H1 (cell line): Measurements from ENCODE around the gene HLA-DRB1. TPM values are rescaled to one million over a fixed set of nuclear protein-coding genes. Genes with fewer than 3 reads are reported as not detected.

Source experiments
- CTCF ChIA-PET: fragments of 300-600 bp; sonication (Branson Sonifier 250); formaldehyde crosslinking; loops from one replicate; lab custom pipeline; 2021; ENCODE audit not compliant: partially characterized antibody; lab: Charles Lee
- POLR2A ChIA-PET: fragments of 300-600 bp; sonication (Branson Sonifier 250); formaldehyde crosslinking; loops from one replicate; lab custom pipeline; 2021; ENCODE audit warnings: inconsistent platforms; ENCODE audit not compliant: partially characterized antibody; lab: Charles Lee
- DNase-seq, 2 experiments: peaks; one replicate each; pipeline versions ENCODE4 v3.0.0 to v3.0.0-alpha.2; 2010 to 2022; ENCODE audit warnings: low spot score in 2 of 2, low read depth in 1 of 2, mixed read lengths in 1 of 2
- FAIRE-seq: peaks from 2 replicates; lab custom pipeline; 2011; peaks lifted over from hg19 to GRCh38; lab: Jason Lieb, UNC
- H2AFZ ChIP-seq: 2 replicates; pipeline ENCODE4 v1.8.1; 2012; ENCODE audit warnings: low read length, inconsistent platforms
- H2AK5ac ChIP-seq: 2 replicates; pipeline ENCODE4 v1.6.1; 2013; ENCODE audit warnings: low read depth, low read length
- H2BK120ac ChIP-seq: replicated peaks from 2 replicates; pipeline ENCODE3; 2013; ENCODE audit warnings: low read depth, low read length, inconsistent platforms
- H2BK12ac ChIP-seq: 2 replicates; pipeline ENCODE4 v1.6.1; 2013; ENCODE audit warnings: low read depth, low read length
- H2BK15ac ChIP-seq: 2 replicates; pipeline ENCODE4 v1.6.1; 2013; ENCODE audit warnings: low read length
- H2BK20ac ChIP-seq: 2 replicates; pipeline ENCODE4 v1.6.1; 2013; ENCODE audit warnings: low read length
- H2BK5ac ChIP-seq: 2 replicates; pipeline ENCODE4 v1.6.1; 2013; ENCODE audit warnings: low read depth, low read length
- H3K14ac ChIP-seq: 2 replicates; pipeline ENCODE4 v1.6.1; 2013; ENCODE audit warnings: inconsistent platforms; ENCODE audit not compliant: insufficient read length
- H3K18ac ChIP-seq: 2 replicates; pipeline ENCODE4 v1.6.1; 2013; ENCODE audit warnings: low read length; ENCODE audit errors: extremely low read depth
- H3K23ac ChIP-seq: 2 replicates; pipeline ENCODE4 v1.6.1; 2013; ENCODE audit warnings: inconsistent platforms; ENCODE audit not compliant: insufficient read length
- H3K23me2 ChIP-seq: 2 replicates; pipeline ENCODE4 v1.6.1; 2013; ENCODE audit warnings: low read depth, low read length
- H3K27ac ChIP-seq: 2 replicates; pipeline ENCODE4 v1.6.1; 2011; ENCODE audit warnings: low read depth, low read length, inconsistent platforms
- H3K27me3 ChIP-seq, 4 experiments: replicated peaks in 1 of 4; 1 replicate in 1 of 4; 2 replicates in 3 of 4; pipeline versions ENCODE4 v1.6.1 to v1.8.1; 2011 to 2013; ENCODE audit warnings: low read length in 3 of 4, mild to moderate bottlenecking in 3 of 4, inconsistent platforms in 2 of 4, mixed read lengths in 2 of 4, moderate library complexity in 1 of 4; ENCODE audit not compliant: control insufficient read depth in 3 of 4, insufficient read depth in 3 of 4; ENCODE audit errors: extremely low read depth in 1 of 4
- H3K36me3 ChIP-seq, 4 experiments: 2 replicates each; pipeline versions ENCODE4 v1.6.1 to v1.8.1; 2011 to 2013; ENCODE audit warnings: mild to moderate bottlenecking in 4 of 4, low read length in 3 of 4, moderate library complexity in 2 of 4, control low read depth in 1 of 4, inconsistent platforms in 1 of 4; ENCODE audit not compliant: insufficient read depth in 4 of 4, control insufficient read depth in 2 of 4
- H3K4ac ChIP-seq: replicated peaks from 2 replicates; pipeline ENCODE3; 2013; ENCODE audit warnings: low read length, low read depth, mixed read lengths, inconsistent platforms; ENCODE audit not compliant: insufficient read length
- H3K4me1 ChIP-seq, 4 experiments: replicated peaks in 1 of 4; 1 replicate in 1 of 4; 2 replicates in 3 of 4; pipeline versions ENCODE4 v1.6.1 to v1.8.1; 2011 to 2013; ENCODE audit warnings: low read length in 3 of 4, inconsistent platforms in 2 of 4, mixed read lengths in 1 of 4; ENCODE audit not compliant: insufficient read depth in 4 of 4, control insufficient read depth in 3 of 4
- H3K4me2 ChIP-seq, 2 experiments: 2 replicates each; pipeline versions ENCODE4 v1.6.1 to v1.8.1; 2011 to 2013; ENCODE audit warnings: low read depth in 2 of 2, low read length in 2 of 2, control low read depth in 1 of 2, inconsistent platforms in 1 of 2, mild to moderate bottlenecking in 1 of 2; ENCODE audit not compliant: insufficient read depth in 1 of 2
- H3K4me3 ChIP-seq, 4 experiments: fragments of 200-600, 300-600 bp in 1 of 4; sonication (generic), shearing (Covaris generic), sonication (Bioruptor Twin) in 1 of 4; 2 replicates each; pipeline versions ENCODE4 v1.5.1 to v1.8.1; 2011 to 2016; ENCODE audit warnings: low read length in 4 of 4, low read depth in 3 of 4, control low read depth in 2 of 4, inconsistent platforms in 2 of 4, mild to moderate bottlenecking in 2 of 4, mixed read lengths in 1 of 4, moderate library complexity in 1 of 4; ENCODE audit not compliant: insufficient read depth in 2 of 4; ENCODE audit errors: extremely low read depth in 1 of 4
- H3K56ac ChIP-seq: replicated peaks from 2 replicates; pipeline ENCODE3; 2013; ENCODE audit warnings: low read depth, mild to moderate bottlenecking, mixed read lengths, low read length, inconsistent platforms; ENCODE audit not compliant: insufficient read length
- H3K79me1 ChIP-seq: 2 replicates; pipeline ENCODE4 v1.6.1; 2013; ENCODE audit warnings: low read depth, low read length, control low read depth
- H3K79me2 ChIP-seq, 2 experiments: 2 replicates each; pipeline versions ENCODE4 v1.6.1 to v1.8.1; 2012 to 2013; ENCODE audit warnings: low read length in 2 of 2, mild to moderate bottlenecking in 2 of 2, inconsistent platforms in 1 of 2; ENCODE audit not compliant: insufficient read depth in 2 of 2, control insufficient read depth in 1 of 2
- H3K9ac ChIP-seq, 4 experiments: replicated peaks in 1 of 4; 1 replicate in 1 of 4; 2 replicates in 3 of 4; pipeline versions ENCODE4 v1.6.1 to v1.8.1; 2011 to 2013; ENCODE audit warnings: low read depth in 3 of 4, low read length in 3 of 4, control low read depth in 2 of 4, mild to moderate bottlenecking in 2 of 4, moderate library complexity in 2 of 4, inconsistent platforms in 1 of 4; ENCODE audit errors: extremely low read depth in 1 of 4
- H3K9me3 ChIP-seq, 2 experiments: 2 replicates each; pipeline versions ENCODE4 v1.6.1 to v1.8.1; 2012 to 2013; ENCODE audit warnings: mild to moderate bottlenecking in 2 of 2, moderate library complexity in 2 of 2, control low read depth in 1 of 2, inconsistent platforms in 1 of 2, low read depth in 1 of 2, low read length in 1 of 2, mixed read lengths in 1 of 2; ENCODE audit not compliant: insufficient read depth in 2 of 2
- H4K20me1 ChIP-seq, 2 experiments: replicated peaks in 1 of 2; 2 replicates each; pipeline versions ENCODE3 to v1.8.1; 2011 to 2013; ENCODE audit warnings: inconsistent platforms in 2 of 2, low read length in 2 of 2, mild to moderate bottlenecking in 1 of 2; ENCODE audit not compliant: insufficient read depth in 2 of 2, control insufficient read depth in 1 of 2
- H4K5ac ChIP-seq: 2 replicates; pipeline ENCODE4 v1.6.1; 2013; ENCODE audit warnings: low read length, low read depth, mixed read lengths, inconsistent platforms; ENCODE audit not compliant: insufficient read length
- H4K8ac ChIP-seq: 2 replicates; pipeline ENCODE4 v1.8.0; 2013; ENCODE audit warnings: mild to moderate bottlenecking, moderate library complexity, low read length, inconsistent platforms; ENCODE audit not compliant: insufficient read depth; ENCODE audit errors: extremely low read depth
- H4K91ac ChIP-seq: replicated peaks from 2 replicates; pipeline ENCODE3; 2013; ENCODE audit warnings: low read length, mixed read lengths, inconsistent platforms; ENCODE audit not compliant: insufficient read length
- CBX8 ChIP-seq: fragments of 300-800, 300-1000 bp; sonication (generic); IDR thresholded peaks from 2 replicates; pipeline ENCODE4 v1.7.1; 2016; ENCODE audit warnings: low read depth, low read length, borderline replicate concordance
- CREB1 ChIP-seq: IDR thresholded peaks from 2 replicates; pipeline ENCODE4 v1.6.1; 2012; ENCODE audit warnings: inconsistent platforms
- JUN ChIP-seq: IDR thresholded peaks from 2 replicates; pipeline ENCODE4 v1.6.1; 2011; ENCODE audit warnings: low read depth, mild to moderate bottlenecking, improper control_type of control experiment, low read length
- KDM1A ChIP-seq: fragments of 200-600, 300-600 bp; sonication (generic); IDR thresholded peaks from 2 replicates; pipeline ENCODE4 v1.7.1; 2016; ENCODE audit warnings: mild to moderate bottlenecking, low read length, borderline replicate concordance
- RXRA ChIP-seq: IDR thresholded peaks from 2 replicates; pipeline ENCODE4 v1.6.1; 2011; ENCODE audit warnings: low read depth, mild to moderate bottlenecking, low read length, moderate library complexity; ENCODE audit not compliant: insufficient read depth
- SP4 ChIP-seq: IDR thresholded peaks from 2 replicates; pipeline ENCODE4 v1.6.1; 2012; ENCODE audit warnings: low read length, inconsistent platforms
- TAF1 ChIP-seq: IDR thresholded peaks from 2 replicates; pipeline ENCODE4 v1.6.1; 2011; ENCODE audit warnings: mild to moderate bottlenecking, low read depth, low read length
- WGBS, 2 experiments: shearing (Covaris generic) in 1 of 2; methylation state at CpG; one replicate each; pipeline versions ENCODE4 v1.1.6 to v1.1.7; 2013 to 2015; ENCODE audit warnings: low lambda C conversion rate in 2 of 2, mixed read lengths in 2 of 2, inconsistent platforms in 1 of 2, low coverage in 1 of 2, missing lambda C conversion rate in 1 of 2; ENCODE audit not compliant: insufficient replicate concordance in 2 of 2, insufficient coverage in 1 of 2, insufficient read length in 1 of 2; ENCODE audit errors: extremely low coverage in 1 of 2, missing lambda C conversion rate in 1 of 2; 5-methylcytosine and 5-hydroxymethylcytosine counted together
- polyA plus RNA-seq, 7 experiments: library from polyadenylated mRNA; depleted of rRNA in 3 of 7; stranded (reverse) in 5 of 7; unstranded in 2 of 7; fragments of >200 nt in 5 of 7; fragments of 200-250 nt in 2 of 7; gene quantifications; 1 replicate in 5 of 7; 2 replicates in 1 of 7; 4 replicates in 1 of 7; pipeline versions ENCODE4 v1.2.1 to v1.2.3, GENCODE V29; 2011 to 2013; ENCODE audit warnings: missing spikeins in 2 of 7, mixed read lengths in 2 of 7
- total RNA-seq: library from RNA; stranded (reverse); fragmentation: NEBNext Ultra II Directional; extraction: Animal tissue kit (Norgen Biotek cat#: 25700); gene quantifications from 2 replicates; pipeline ENCODE4 v1.2.1, GENCODE V29; 2021

Gene HLA-DRB1
- total and polyA plus RNA-seq, 2 of the 8 experiments (the other 6 are each of a cell fraction or from before 2014, with no cell fraction given) = 6.7 to 7.5 TPM

- Histone ChIP-seq H4K91ac (no peak overlapping the region), H2AK5ac (no peak overlapping the region), H3K9me3 (no peaks in the 10 kb centered on the region), H2BK12ac (no peak overlapping the region), H4K8ac (no peak overlapping the region), H3K4ac (no peak overlapping the region), H3K56ac (no peak overlapping the region), H2BK20ac (no peak overlapping the region), H3K23me2 (no peaks in the 10 kb centered on the region), H4K20me1 (no peaks in the 10 kb centered on the region), H2BK15ac (no peak overlapping the region), H3K27me3 (no peaks in the 10 kb centered on the region), H3K36me3 (no peaks in the 10 kb centered on the region), H3K79me1 (no peaks in the 10 kb centered on the region), H3K14ac (no peak overlapping the region), H3K23ac (no peak overlapping the region), H3K9ac (no peak overlapping the region), H3K4me2 (no peak overlapping the region), H3K27ac (no peak overlapping the region), H2BK5ac (no peak overlapping the region), H3K4me1 (no peaks in the 10 kb centered on the region), H3K18ac (no peak overlapping the region), H4K5ac (no peak overlapping the region), H2BK120ac (no peak overlapping the region), H2AFZ (no peak overlapping the region), H3K4me3 (no peak overlapping the region), H3K79me2 (no peaks in the 10 kb centered on the region)
- no peak for FAIRE-seq
- ChIA-PET CTCF (interaction anchor here (0.8 to 1.6 kb wide), 3 partner anchors 24 to 38 kb away, joined by 3 to 5 read pairs (median 3); no protein-coding TSS in a partner anchor), POLR2A (no interaction called here)
- no peak for DNase-seq
- no peak for TF ChIP-seq JUN
- no peak for TF ChIP-seq KDM1A
- TF ChIP-seq CBX8 = no peak
- TF ChIP-seq SP4 = no peak
- TF ChIP-seq TAF1 = no peak
- TF ChIP-seq RXRA = no peak
- no peak for TF ChIP-seq CREB1
- 78% methylated on average over 5 of the region's 7 CpGs; no CpG with 5 or more reads in 1 of the 2 experiments for WGBS, 2 experiments
These were observed 29.9 kb downstream of the HLA-DRB1 start for GRCh38 chr6:32559747-32560146.
